ELF-1 (cell line): ENCODE measurements around the gene MAD1L1.

ENCODE experiments used
- DNase-seq: peaks from one replicate; pipeline ENCODE4 v3.0.0-alpha.2; 2016; ENCODE audit warnings: low read depth, low spot score

MAD1L1 gene

GRCh38 chr7:2016761-2017480 lies 215.8 kb downstream of the MAD1L1 start:
- DNase-seq, result no peak

DNA sequence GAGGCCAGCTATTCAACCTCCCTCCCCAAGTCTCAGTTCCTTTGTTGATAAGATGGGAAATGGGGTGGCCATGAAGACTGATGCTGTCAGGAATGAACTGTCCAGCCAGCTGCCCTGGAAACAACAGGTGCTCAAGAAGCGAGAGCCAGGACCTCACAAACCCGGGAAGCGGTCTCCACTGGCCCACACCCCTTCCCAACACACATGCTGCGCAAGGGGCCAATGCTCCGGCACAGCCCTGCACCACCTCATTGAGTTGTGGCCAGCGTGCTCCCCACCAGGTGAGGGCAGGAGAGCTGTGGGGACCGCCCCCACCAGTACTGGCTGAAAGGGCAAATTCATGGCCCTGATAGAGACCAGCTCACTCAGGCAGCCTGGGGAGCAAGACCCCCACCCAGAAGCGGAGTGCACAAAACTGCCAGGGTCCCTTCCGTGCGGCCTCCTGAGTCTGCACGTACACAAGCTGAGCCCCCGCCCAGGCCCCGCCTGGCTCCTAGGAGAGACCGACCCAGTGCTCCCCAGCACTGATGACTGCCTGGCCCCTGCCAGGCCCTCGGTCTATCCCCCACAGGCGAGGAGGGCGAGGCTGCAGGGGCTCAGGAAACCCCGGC lies 216.6 kb downstream of the MAD1L1 start:
- DNase-seq, result no peak

GRCh38 chr7:2015251-2015871 lies 217.4 kb downstream of the MAD1L1 start:
- no peak for DNase-seq

GRCh38 chr7:2014391-2015241 lies 218.1 kb downstream of the MAD1L1 start:
- no peak for DNase-seq

DNA sequence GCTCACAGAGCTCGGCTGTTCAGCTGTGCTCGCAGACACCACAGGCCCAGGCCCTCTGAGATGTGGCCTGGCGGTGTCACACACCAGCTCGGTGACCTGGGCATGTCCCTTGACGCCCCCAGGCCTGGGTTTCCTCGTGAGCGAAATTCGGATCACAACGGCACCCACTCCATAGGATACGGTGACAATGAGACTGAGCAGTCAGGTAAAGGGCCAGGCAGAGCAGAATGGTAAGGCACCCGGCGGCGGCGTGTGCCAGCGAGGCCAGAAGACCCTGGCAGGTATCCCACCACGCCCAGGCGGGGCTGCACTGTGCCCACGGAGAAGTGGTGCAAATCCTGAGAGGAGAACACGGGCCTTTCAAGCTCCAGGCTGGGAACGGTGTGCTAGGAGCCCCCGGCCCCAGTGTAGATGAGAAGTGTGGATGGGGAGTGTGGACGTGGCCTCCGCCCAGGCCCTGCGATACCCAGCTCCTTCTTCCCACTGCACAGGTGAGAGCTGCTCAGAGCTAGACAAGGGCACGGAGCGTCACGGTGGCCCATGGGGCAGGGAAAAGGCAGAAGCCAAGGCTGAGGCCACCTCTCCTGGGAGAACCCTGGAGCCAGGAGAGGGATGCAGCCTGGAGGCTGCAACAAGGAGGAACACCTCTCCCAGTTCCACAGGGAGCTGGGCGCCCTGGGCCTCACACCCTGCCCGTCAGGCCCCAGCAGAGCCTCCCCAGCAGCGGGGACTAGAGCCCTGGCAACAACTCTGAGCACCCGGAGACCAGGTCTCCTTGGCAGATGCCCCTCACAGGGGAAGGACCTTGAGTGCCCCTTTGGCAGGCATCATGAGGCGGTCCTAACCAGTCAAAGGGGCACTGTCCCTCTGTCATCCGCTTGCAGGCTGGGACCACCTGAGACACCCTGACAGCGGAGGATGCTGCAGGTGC lies 219.1 kb downstream of the MAD1L1 start:
- no peak for DNase-seq

GRCh38 chr7:2012981-2013380 lies 219.8 kb downstream of the MAD1L1 start:
- DNase-seq, result no peak

DNA sequence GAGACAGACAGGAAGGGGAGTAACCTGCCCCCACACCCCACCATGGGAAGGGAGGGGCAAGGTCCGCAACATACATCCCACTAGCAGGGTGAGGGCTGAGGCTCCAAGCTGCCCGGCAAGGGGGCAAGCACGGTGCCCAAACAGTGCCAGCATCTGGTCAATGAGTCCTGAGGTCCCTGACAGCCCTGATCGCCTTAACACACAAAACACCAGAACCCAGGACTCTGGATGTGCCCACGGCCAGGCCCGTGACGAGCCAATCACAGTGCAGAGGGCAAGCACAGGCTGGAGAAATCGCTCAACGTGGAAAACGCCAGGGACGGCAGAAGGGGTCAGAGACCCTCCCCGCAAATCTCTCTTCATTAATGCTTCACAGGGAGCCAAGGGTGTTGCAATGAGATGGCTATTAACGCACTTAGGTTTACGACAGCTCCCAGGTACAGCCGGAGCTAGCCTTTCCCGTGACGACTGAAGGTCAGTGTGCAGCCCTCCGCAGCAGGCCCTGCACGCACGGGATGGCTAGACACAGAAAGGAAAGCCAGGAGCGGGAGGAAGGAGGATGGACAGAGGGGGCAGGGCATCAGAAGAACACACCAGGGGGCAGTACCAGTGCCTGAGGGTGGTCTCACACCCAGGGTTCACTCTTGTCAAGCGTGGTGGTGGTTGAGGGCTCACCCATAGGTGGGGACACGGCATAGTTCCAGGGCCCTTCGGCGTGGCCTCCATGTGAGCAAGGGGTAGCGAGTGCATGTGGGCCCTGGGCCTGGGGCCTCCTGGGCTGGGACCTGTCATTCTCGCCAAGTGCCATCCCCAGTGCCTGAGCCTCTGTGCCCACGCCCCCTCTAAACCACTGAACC lies 220.5 kb downstream of the MAD1L1 start:
- DNase-seq, result no peak

DNA sequence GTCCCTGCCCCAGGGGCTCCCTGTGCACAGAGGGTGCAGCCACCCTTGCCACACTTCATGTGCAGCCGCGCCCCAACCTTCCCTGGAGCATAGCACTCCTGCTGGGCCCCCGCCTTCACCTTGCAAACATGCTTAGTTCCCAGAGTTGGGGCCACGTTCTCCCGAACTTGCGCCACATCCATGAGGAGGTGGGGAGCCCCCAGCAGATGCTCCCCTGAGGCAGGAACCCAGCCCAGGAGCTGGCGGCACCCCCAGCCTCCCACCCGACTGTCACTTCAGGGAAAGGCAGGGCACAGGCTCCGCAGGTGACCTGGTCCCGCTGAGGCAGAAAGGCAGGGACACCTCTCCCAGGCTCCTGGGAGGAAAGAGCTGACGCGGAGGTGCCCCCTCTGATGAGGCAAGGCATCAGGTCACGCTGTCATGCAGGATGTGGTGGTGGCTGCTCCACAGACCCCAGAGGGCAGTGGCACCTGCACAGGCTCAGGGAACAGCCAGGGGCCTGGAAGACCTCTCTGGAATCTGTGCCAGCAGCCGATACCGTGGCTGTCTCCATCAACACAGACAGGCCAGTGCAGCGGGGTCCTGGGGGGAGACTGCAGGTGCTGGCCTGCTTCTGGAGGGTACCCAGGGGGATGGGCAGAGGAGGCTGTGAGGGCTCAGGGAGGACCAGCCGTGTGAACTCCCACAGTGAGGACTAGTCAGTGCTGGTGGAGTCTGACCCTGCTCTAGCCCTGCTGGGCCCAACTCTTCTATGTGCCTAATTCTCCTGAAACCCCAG lies 221.3 kb downstream of the MAD1L1 start:
- no peak for DNase-seq

DNA sequence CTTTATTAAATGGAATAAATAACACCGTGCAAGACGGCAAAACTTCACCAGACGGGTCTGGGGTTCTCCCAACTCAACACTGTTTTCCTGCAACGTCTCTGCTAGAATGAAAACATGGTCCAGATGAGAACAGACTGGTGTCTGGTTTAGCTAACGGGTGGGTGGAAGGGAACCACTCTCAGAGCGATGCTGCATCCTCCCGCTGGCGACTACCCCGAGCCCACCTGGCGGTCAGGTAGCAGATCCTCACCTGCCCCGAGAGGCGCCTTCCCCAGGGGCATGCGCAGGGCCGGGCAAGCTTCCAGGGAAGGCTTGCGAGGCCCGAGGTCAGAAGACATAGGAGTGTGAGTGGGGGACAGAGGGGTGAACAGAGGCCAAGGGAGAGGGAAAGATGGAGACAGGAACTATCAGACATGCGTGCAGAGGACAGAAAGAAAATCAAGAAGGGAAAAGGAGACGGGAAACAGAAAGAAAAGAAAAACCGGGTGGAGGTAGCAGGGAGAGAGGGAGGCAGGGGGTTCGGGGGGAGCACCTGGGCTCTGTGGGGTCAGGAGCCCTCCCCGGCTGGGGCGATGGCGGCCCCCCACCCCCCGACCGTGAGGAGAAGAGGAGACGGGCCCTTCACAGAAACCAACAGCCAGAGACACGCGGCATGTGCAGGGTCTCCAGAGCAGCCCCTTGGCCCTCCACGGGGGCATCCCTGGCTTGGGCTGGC lies 222.0 kb downstream of the MAD1L1 start:
- no peak for DNase-seq

- DNase-seq, result no peak
Measured at GRCh38 chr7:2010101-2010500, 222.6 kb downstream of the MAD1L1 start.

DNA sequence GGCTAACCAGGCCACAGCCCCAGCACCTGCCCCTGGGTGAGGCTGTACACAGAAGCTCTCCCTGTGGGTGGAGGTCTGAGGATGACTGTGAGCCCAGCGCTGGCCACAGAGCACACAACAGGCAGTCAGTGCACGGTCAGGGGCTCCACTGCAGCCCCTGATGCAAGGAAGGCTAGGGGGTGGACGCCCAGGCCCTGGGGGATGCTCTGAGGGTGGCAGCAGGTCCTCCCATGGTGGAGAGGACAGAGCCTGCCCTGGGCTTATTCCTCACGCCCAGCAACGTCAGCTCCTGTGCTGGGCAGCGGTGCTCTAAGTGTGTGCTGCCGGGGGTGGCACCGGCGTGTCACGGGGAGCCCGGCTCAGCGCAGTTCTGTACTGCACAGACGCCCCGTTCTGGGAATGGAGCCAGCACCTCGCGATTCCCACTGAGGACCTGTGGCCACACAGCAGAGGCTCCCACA lies 223.2 kb downstream of the MAD1L1 start:
- DNase-seq, result no peak

DNA sequence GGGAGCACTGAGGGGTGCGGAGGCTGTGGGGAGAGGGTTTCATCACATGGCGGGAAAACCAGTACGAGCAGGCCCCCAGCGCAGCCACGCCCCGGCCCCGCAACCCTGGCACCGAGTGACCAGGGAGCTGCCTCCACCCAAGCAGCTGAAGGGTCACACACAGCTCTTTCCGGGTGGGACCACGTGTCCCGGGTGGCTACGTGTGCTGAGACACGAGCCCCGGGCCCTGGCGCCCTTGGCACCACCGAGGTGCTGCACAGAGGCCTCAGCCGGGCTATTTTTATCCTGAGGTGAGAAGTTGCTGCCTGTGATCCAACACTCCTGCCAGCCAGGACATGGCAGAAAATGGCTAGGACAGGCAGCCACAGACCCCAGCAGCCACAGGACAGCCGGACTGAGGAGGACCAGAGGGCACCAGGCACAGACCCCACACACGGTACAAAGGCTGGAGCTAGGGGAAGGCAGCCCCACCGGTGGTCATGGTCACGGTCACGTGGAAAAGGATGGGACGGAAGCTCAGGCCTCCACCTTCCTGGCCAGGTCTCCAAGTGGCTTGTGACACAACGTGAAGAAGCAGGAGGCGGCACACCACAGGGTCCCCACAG lies 223.7 kb downstream of the MAD1L1 start:
- no peak for DNase-seq

- DNase-seq, result no peak
Measured at GRCh38 chr7:2008101-2008935, 224.4 kb downstream of the MAD1L1 start.

DNA sequence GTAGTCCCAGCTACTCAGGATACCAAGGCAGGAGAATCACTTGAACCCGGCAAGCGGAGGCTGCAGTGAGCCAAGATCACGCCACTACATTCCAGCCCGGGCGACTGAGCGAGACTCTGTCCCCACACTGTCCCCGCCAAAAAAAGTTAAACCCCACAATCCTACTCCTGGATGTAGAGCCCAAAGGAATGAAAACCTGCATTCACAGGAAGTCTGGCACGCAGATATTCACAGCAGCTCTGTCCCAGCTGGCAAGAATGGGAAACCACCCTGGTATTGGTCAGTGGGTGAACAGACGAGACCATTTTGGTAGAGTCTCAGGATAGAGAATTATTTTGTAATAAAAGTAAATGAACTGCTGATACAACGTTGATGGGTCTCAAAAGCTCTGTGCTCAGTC lies 225.2 kb downstream of the MAD1L1 start:
- DNase-seq, result no peak

DNA sequence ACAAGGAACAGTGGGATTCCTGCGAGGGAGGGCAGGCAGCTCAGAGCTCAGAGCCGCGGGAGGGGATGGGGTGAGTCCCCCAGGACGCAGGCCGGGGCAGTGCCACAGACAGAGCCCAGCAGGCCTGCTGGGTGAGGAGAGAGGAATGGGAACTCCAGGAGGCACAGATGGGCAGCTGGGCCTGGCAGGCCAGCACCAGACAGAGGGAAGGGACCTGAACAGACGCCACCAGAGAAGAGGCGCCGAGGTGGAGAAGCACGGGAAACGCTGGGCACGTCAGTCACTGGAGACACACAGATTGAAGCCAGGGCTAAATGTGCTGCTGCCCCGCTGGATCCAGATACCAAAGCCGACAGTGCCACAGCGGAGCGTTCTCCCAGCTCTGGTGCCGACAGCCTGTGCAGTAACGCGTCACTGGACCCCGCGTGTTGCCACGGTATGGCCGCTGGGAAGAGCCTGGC lies 225.8 kb downstream of the MAD1L1 start:
- no peak for DNase-seq

GRCh38 chr7:2006231-2006771 lies 226.4 kb downstream of the MAD1L1 start:
- no peak for DNase-seq

GRCh38 chr7:2005786-2006185 lies 227.0 kb downstream of the MAD1L1 start:
- no peak for DNase-seq
